Breast epithelium (tissue), 3 donors: Measurements from ENCODE around the gene PSMD2.
A peak's percentile ranks its signal among the peaks of the same experiment; 100 is the strongest.

ENCODE experiments used
- CTCF ChIP-seq, 3 donors: fragments of 450-650 bp; IDR thresholded peaks; one replicate each; pipeline ENCODE4 v1.5.1; 2016 to 2017; ENCODE audit warnings: antibody characterized with exemption in 3 of 3, mild to moderate bottlenecking in 3 of 3, moderate library complexity in 3 of 3
- POLR2A ChIP-seq: fragments of 450-650 bp; IDR thresholded peaks from one replicate; pipeline ENCODE4 v1.6.1; 2016; ENCODE audit warnings: antibody characterized with exemption, mild to moderate bottlenecking, moderate library complexity

DNA sequence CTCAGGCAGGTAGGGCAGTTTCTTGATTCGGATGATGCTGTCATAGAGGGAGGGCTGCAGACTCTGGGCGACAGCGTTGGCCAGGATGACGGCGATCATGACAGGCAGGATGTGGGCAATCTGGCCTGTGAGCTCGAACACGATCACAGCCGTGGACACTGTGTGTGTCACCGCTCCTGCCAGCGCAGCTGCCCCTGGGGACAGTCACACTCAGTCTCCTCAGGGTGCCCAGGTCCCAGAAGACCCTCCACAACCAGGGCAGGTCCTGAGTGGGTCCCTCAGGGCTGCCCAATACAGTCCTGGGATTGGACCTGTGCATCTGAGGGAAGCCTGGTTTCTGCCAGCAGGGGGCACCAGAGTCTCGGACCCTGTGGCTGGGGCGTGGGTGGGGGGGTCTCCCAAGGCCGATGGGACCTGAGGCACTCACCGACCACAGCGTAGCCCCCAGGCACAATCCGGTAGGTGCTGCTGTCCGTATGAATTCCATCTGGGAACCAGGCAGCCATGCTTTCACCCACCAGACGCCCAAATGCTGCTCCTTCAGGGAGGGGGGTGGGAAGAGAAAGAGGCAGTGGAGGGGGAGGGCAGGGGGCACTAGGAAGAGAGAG, 55.2 kb downstream of the PSMD2 start:
- no peak for TF ChIP-seq POLR2A
- TF ChIP-seq CTCF (IDR thresholded peaks at IDR 0.05), result peak in 2 of 3 donors; percentile 46
